Breast epithelium (tissue), 3 donors: Measurements from ENCODE around the gene KREMEN1.

Source experiments
- CTCF ChIP-seq, 3 donors: fragments of 450-650 bp; IDR thresholded peaks; one replicate each; pipeline ENCODE4 v1.5.1; 2016 to 2017; ENCODE audit warnings: antibody characterized with exemption in 3 of 3, mild to moderate bottlenecking in 3 of 3, moderate library complexity in 3 of 3
- POLR2A ChIP-seq: fragments of 450-650 bp; IDR thresholded peaks from one replicate; pipeline ENCODE4 v1.6.1; 2016; ENCODE audit warnings: antibody characterized with exemption, mild to moderate bottlenecking, moderate library complexity
- POLR2AphosphoS5 ChIP-seq, 3 donors: sonication (generic); formaldehyde crosslinking; IDR thresholded peaks; one replicate each; pipeline ENCODE4 v1.6.1; 2017; ENCODE audit warnings: antibody characterized with exemption in 3 of 3

- TF ChIP-seq CTCF (IDR thresholded peaks at IDR 0.05) (no peak), POLR2AphosphoS5 (IDR thresholded peaks at IDR 0.05) (no peak), POLR2A (no peak)
These were observed 34.0 kb downstream of the KREMEN1 start for GRCh38 chr22:29106839-29107238.
